HL-60 (cell line): ENCODE data around the gene MYBPC3.

Source experiments
- DNase-seq, 2 experiments: peaks; one replicate each; pipeline ENCODE4 v3.0.0-alpha.2; 2010 to 2020; ENCODE audit warnings: low read depth in 1 of 2, low spot score in 1 of 2
- H3K27ac ChIP-seq: fragments of 250-450 bp; sonication (Bioruptor Pico); replicated peaks from 2 replicates; pipeline ENCODE4 v1.5.1; 2020; ENCODE audit warnings: mild to moderate bottlenecking, moderate library complexity
- H3K27me3 ChIP-seq: fragments of 250-450 bp; sonication (Bioruptor Pico); 2 replicates; pipeline ENCODE4 v1.5.1; 2021; ENCODE audit warnings: mild to moderate bottlenecking, moderate library complexity; ENCODE audit not compliant: insufficient read depth, poor library complexity, severe bottlenecking
- H3K4me3 ChIP-seq: replicated peaks from 2 replicates; pipeline ENCODE4 v1.5.1; 2011; ENCODE audit warnings: mild to moderate bottlenecking, control low read depth, low read length; ENCODE audit not compliant: insufficient read depth
- GABPA ChIP-seq: IDR thresholded peaks from 2 replicates; pipeline ENCODE4 v1.6.1; 2012; ENCODE audit warnings: low read depth
- POLR2AphosphoS5 ChIP-seq: IDR thresholded peaks from 2 replicates; pipeline ENCODE4 v1.6.1; 2012; ENCODE audit warnings: low read depth
- SPI1 ChIP-seq: IDR thresholded peaks from 2 replicates; pipeline ENCODE4 v1.6.1; 2012; ENCODE audit warnings: low read depth, mild to moderate bottlenecking, borderline replicate concordance
- TF ChIP-seq, protein P1 (sequence below): IDR thresholded peaks from one replicate; pipeline ENCODE4 v1.5.1; 2011; ENCODE audit warnings: low read length, control low read depth, inconsistent platforms; ENCODE audit not compliant: insufficient read depth
- TF ChIP-seq, protein P2 (sequence below): IDR thresholded peaks from 2 replicates; pipeline ENCODE4 v1.6.1; 2012; ENCODE audit warnings: low read depth; ENCODE audit not compliant: insufficient replicate concordance

The MYBPC3 gene

DNA sequence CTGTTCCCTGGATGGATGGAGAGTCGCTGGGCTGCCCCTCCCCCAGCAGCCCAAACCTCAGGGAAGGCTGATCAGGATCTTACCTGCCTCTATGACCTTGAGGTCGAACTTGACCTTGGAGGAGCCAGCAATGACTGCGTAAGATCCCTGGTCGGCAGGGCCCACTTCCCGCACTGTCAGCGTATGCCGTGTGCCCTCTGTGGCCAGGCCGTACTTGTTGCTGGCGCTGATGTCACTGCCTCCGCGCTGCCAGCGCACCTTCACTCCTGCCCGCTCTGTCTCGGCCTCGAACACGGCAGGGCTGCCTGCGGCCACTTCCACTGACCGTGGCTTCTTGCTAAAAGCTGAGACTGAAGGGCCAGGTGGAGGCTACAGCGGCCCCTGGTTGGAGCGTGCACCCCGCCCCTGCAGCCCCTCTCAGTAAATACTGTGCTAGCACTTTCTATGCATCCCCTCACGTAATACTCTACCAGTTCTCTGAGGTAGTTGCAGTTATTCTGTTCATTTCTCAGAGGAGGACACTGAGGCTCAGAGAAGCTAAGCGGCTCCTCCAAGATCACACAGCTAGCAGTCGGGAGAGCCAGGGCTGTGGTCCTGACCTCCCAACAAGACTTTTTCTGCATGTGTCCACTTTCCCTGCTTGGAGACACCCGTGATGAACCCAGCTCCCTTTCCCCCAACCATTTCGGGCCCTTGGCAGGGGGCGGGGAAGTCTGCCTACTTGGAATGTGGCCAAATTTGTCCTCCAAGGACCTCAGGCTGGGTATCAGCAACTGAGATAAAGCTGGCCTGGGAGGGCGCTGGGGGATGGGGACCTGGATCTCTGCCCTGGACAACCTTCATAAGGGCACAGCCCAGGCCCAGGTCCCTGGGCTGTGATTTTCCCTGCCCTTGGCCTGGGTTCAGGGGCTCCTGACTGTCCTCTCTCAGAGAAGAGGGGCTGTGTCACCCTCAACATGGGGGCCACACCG, 1.1 kb downstream of the MYBPC3 start:
- no peaks in the 10 kb centered on the region for H3K27me3 ChIP-seq
- no peak overlapping the region for H3K4me3 ChIP-seq
- no peak for DNase-seq
- no peak for TF ChIP-seq SPI1
- TF ChIP-seq, protein P1, sequence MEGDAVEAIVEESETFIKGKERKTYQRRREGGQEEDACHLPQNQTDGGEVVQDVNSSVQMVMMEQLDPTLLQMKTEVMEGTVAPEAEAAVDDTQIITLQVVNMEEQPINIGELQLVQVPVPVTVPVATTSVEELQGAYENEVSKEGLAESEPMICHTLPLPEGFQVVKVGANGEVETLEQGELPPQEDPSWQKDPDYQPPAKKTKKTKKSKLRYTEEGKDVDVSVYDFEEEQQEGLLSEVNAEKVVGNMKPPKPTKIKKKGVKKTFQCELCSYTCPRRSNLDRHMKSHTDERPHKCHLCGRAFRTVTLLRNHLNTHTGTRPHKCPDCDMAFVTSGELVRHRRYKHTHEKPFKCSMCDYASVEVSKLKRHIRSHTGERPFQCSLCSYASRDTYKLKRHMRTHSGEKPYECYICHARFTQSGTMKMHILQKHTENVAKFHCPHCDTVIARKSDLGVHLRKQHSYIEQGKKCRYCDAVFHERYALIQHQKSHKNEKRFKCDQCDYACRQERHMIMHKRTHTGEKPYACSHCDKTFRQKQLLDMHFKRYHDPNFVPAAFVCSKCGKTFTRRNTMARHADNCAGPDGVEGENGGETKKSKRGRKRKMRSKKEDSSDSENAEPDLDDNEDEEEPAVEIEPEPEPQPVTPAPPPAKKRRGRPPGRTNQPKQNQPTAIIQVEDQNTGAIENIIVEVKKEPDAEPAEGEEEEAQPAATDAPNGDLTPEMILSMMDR = no peak
- no peak for TF ChIP-seq GABPA
- TF ChIP-seq, protein P2, sequence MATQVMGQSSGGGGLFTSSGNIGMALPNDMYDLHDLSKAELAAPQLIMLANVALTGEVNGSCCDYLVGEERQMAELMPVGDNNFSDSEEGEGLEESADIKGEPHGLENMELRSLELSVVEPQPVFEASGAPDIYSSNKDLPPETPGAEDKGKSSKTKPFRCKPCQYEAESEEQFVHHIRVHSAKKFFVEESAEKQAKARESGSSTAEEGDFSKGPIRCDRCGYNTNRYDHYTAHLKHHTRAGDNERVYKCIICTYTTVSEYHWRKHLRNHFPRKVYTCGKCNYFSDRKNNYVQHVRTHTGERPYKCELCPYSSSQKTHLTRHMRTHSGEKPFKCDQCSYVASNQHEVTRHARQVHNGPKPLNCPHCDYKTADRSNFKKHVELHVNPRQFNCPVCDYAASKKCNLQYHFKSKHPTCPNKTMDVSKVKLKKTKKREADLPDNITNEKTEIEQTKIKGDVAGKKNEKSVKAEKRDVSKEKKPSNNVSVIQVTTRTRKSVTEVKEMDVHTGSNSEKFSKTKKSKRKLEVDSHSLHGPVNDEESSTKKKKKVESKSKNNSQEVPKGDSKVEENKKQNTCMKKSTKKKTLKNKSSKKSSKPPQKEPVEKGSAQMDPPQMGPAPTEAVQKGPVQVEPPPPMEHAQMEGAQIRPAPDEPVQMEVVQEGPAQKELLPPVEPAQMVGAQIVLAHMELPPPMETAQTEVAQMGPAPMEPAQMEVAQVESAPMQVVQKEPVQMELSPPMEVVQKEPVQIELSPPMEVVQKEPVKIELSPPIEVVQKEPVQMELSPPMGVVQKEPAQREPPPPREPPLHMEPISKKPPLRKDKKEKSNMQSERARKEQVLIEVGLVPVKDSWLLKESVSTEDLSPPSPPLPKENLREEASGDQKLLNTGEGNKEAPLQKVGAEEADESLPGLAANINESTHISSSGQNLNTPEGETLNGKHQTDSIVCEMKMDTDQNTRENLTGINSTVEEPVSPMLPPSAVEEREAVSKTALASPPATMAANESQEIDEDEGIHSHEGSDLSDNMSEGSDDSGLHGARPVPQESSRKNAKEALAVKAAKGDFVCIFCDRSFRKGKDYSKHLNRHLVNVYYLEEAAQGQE = no peak
- TF ChIP-seq POLR2AphosphoS5 = no peak
- H3K27ac ChIP-seq = no peak overlapping the region

DNA sequence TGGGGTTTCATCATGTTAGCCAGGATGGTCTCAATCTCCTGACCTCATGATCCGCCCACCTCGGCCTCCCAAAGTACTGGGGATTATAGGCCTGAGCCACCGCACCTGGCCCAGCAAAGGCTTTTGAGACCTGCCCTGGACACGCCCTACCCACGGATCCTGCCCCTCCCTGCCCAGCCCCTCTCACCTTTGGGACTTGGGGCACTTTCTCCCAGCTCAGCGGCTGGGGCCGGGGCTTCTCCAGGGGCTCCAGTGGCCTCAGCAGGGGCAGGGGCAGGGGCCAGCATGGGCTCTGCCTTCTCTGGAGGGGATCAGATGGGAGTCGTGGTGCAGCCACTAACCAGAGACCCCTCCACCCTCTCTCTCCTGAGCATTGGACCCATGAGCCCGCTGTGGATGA, 2.2 kb downstream of the MYBPC3 start:
- Histone ChIP-seq H3K27me3 (no peaks in the 10 kb centered on the region), H3K27ac (no peak overlapping the region), H3K4me3 (no peak overlapping the region)
- TF ChIP-seq, protein P1 = no peak
- TF ChIP-seq, protein P2 = no peak
- TF ChIP-seq SPI1 = no peak
- no peak for TF ChIP-seq POLR2AphosphoS5
- no peak for TF ChIP-seq GABPA
- no peak for DNase-seq

DNA sequence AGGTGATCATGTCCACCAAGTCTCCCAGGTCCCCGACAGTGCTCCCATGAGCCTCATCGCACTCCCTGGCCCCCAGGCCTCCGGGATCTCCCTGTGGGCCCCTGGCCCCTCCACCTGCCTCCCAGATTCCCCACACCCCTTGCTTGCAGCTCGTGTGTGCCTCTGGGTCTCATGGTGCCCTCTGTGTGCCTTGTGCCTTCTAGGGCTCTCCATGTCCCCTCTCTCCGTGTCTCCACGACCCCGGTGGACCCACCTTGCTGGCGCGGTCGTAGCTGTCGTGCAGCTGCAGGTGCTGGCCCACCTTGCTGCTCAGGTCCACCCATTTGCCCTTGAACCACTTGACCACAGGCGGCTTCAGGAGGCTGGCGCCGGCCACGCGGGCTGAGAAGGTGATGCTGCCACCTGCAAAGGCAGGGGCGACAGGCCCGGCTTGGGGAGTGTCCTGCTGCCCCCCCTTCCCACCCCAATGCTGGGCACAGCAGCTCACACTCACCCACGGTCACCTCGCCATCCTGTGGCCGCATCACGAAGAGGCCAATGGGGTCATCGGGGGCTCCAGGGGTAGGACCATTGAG, 2.9 kb downstream of the MYBPC3 start:
- no peak overlapping the region for H3K27ac ChIP-seq
- no peak for DNase-seq
- no peaks in the 10 kb centered on the region for H3K27me3 ChIP-seq
- TF ChIP-seq SPI1 (no peak), GABPA (no peak), POLR2AphosphoS5 (no peak)
- TF ChIP-seq, protein P1 = no peak
- TF ChIP-seq, protein P2 = no peak
- no peak overlapping the region for H3K4me3 ChIP-seq
